HG03097 (cell line): ENCODE measurements around the gene SLC39A3.

ENCODE experiments used
- ATAC-seq: cut with Tn5 transposase; IDR thresholded peaks from one replicate; pipeline ENCODE4 v1.9.1; 2021; ENCODE audit not compliant: unreplicated experiment, low FRiP score

SLC39A3 gene

DNA sequence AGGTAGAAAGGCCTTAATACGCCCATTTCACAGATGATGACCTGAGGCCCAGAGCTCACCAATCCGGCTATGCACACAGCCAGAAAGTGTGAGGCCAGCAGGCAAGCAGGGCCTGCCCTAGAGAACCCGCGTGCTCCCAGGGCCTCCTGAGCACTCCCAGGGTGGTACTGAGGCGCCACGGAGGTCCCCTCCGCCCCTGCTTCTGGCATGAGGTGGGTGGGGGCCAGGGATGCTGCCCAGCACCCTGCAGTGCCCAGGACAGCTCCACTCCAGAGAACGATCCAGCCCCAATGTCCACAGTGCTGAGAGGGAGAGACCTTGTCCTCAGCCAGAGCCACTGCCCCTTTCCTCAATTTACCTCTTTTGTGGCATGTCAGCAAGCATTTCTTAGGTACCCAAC lies 29.4 kb upstream of the SLC39A3 start:
- ATAC-seq = no peak

DNA sequence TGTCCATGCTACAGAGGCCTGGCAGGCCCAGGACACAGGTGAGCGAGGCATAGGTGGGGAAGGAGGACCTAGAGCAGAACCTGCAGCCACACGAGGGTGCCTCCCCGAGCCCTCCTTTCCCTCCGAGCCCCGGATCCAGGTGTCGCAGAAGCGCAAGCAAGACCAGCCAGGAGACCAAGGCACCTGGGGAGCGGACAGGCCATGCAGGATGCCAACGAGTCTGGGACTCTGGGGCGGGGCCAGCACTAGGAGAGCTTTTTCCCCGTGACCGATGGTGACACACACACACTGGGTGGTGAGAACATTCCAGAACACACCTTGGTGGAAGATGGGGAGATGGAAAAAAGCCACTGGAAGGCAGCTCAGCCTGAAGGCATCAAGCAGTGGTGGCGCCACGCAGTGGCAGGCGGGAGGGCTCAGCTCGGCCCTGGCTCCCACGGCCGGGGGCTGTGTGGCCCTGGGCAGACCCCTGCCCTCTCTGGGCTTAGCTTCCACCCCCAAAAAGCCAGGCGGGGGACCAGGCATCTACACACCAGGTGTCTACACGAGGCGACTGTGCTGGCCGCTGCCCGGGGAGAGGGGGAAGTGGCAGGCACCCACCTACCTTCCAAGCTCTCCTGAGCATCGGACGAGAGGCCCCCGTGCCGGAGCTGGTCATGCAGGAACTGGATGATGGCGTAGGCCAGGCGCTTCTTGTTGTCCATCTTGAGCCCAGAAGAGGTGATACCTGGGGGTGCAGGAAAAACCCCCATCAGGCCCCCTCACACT lies 28.7 kb upstream of the SLC39A3 start:
- no peak for ATAC-seq

DNA sequence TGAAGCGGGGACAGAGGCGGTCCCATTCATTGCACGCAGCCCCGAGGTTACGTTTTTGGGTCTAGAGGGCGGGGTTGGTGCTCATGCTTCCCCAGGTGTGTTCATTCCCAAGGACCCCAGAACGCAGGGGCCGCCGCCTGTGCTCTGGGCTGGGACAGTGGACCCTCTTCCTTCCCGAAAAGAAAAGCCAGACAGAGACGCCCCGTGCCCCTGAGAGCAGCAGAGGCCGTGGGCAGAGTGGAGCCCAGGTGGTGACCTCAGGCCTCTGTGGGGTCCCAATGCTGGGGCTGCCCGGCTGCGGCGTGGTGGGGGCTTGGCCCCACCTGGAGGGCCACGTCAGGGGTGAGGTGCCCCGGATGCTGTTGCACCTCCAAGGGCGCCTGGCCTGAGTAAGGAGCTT lies 27.9 kb upstream of the SLC39A3 start:
- ATAC-seq = no peak

DNA sequence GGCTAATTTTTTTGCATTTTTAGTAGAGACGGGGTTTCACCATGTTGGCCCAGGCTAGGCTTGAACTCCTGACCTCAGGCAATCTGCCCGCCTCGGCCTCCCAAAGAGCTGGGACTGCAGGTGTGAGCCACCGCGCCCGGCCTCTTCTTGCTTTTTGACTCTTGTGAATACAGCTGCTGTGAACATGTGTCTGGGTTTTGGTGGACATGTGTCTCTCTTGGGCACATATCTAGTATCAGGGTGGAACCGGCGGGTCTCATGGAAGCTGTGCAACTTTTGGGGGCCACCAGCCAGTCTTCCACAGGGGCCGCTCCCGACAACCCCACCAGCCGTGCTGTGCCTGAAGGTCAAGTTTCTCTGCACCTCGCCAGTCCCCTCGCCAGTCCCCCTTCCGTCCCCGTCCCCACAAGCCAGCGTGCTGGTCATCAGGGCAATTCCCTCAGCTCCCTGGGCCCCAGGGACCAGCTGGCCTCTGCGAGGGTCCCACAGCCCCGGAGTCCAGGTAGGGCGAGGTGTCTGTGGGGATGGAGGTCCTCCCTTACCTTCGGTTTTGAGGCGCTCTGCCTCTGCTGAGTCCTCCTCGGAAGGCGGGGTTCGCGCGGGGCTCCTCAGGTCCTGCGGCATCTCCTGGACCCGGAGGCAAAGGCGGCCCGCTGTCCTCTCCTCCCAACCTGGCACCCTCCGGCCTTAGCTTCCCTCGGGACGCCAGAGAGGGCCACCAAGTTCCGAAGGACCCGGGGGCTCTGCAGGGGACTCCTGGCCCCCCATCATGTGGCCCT lies 27.0 kb upstream of the SLC39A3 start:
- no peak for ATAC-seq

DNA sequence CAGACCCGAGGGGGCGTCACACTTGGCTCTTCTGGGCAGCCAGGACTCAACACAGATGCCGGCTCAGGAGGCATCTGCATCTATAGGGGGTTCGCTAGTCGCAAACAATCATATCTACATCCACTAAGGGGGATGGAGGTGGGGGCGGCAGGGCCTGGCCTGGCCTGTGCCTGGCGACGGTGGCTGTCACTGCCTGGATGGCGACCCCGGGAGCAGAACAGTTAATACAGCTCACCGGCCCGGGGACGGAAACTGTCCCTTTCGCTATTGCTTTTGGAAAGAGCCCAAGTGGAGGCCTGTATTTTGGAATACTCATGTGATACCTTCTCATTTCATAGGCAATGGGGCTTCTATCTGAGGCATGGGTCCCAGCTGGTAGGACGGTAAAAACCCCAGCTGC lies 25.6 kb upstream of the SLC39A3 start:
- ATAC-seq = no peak

DNA sequence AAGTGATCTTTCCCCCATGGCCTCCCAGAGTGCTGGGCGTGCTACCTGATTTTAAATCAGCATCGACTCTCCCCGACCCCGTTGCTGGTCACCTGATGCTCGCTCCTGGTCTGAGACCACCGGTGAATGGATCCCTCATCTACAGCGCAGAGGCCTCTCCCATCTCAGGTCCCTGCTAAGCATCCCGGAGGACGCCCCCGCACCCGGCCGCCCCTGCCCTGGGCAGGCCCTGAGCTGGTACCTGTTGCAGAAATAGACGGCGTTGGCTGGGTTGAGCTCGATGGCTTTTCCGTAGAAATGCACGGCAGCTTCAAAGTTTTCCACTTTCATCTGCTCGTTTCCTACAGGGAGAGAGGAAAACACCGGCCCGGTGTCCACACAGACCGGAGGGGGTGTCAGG lies 25.1 kb upstream of the SLC39A3 start:
- ATAC-seq = no peak

DNA sequence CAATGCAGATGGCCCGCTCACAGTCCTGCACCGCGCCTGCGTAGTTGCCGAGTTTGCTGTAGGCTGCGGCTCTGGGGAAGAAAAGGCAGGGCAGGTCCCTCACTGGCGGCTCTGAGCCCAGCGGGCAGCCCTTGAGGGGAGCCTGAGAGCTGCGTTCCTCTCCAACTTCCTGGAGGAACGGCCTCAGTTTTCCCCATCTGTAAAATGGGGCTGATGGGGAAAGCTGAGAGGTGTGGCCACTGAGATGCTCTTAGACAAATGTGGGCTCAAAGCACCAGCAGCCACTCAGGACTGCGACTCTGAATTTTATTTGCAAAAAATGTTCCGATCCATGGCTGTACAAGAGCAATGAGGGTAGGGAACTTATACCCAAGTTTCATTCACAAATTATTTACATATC lies 23.9 kb upstream of the SLC39A3 start:
- ATAC-seq = no peak

DNA sequence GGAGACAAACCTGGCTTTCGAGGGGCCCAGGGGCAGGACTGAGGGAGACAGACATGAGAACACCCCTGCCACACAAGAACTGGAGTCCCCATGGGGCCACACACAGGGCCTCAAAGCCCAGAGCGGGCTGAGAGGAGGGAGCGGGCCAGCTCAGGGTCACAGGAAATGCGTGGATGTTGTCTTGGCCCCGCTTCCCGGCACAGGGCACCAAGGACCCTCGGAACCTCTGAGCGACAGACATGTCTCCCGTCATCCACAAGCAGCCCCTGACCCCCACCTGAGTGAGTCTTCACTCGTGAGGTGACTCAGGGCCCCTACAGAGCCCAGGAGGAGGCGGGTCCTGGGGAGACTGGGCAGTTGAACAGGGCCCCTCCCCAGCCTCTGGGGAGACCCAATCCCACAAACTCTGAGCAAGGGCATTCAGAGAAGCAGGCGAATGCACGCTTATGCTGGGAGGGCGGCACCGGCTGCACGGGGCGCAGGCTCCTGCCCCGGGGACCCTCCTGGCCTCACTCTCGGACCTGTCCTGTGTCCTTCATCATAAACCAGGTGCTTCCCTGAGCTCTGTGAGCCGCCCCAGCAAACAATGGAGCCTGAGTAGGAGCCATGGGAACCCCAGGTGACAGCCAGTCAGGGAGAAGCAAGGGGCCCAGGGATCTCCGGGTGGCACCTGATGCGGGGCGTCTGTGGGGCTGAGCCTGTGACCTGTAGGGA lies 23.1 kb upstream of the SLC39A3 start:
- ATAC-seq = no peak

DNA sequence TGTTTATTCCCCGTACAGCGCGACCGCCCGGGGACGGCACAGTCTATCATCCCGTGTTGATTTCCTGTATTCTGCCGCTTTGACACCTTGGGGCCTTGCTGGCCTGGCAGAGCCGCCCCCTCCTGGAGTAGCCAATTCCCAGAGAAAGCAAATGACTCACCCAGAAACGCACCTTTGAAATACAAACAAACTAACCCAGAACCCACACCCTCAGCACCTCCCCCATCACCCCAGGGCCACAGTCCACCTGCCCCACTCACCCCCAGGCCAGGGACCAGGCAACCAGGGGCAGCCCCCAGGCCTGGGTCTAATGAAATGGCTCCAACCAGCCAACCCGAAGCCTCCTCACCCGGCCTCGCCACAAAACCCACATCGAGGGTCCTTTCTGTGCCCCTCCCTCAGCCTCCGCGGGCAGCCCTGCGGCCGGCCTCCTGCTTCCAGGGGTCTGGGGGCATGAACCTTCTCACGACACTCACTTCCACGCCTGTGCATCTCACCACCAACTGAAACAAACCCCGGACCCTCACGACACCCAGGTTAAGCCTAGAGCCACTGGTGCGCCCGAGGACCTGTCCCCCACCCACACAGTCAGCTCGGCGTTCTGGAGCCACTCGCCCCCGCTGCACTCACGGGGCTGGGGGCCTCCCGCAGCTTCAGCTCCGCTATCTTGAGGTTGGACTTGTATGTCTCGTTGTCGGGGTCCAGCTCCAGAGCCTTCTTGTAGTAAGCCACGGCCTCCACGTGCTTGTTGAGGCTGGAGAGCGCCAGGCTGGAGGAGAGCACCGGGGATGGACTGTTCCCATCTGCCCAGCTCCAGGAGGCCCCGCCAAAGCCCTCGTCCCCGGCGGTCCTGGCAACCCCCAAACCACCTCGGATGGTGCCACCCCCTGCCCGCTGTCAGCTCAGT lies 22.3 kb upstream of the SLC39A3 start:
- no peak for ATAC-seq

DNA sequence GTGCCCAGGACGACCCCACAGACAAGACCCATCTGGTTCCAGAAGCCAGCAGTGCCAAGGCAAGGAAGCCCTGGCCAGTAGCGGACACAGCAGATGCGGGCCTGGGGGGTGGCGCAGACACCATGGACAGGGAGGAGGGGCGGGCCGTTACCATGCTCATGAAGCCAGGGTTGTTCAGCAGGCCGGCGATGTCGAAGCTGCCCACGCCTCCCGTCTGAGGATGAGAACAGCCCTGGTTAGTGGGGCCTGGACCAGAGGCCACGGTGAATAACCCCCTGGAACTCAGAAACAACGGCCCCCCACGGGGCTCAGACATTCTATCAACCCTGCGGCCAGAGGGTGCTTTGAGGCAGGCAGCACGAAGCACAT lies 21.5 kb upstream of the SLC39A3 start:
- no peak for ATAC-seq

DNA sequence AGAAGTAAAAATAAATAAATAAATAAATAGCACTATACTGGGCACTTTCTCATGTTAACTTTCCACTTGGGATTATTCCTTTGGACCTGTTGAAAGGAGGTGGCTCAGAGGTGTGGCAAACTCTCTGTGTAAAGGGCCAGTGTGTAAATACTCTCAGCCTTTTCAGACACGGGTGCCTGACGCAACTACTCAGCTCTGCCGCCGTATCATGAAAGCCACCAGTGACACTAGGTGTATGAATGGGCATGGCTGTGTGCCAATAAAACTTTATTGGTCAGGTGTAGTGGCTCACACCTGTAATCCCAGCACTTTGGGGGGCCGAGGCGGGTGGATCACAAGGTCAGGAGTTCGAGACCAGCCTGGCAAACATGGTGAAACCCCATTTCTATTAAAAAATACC lies 20.1 kb upstream of the SLC39A3 start:
- no peak for ATAC-seq

DNA sequence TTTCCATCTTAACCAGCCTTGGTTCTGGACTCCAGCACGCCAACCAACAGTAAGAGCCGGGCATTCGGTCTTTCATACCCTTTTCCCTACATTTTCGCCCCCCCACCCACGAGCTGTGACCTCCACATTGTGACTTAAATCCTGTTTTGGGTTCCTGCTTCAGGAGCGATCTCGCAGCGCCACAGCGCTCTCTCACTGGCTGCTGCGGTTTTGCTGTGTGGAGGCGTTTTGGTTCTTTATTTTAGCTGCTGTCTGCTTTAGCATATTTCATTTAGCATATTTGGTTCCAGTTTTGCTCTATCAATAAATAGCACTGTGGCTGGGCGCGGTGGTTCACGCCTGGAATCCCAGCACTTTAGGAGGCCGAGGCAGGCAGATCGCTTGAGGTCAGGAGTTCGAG lies 19.5 kb upstream of the SLC39A3 start:
- no peak for ATAC-seq

DNA sequence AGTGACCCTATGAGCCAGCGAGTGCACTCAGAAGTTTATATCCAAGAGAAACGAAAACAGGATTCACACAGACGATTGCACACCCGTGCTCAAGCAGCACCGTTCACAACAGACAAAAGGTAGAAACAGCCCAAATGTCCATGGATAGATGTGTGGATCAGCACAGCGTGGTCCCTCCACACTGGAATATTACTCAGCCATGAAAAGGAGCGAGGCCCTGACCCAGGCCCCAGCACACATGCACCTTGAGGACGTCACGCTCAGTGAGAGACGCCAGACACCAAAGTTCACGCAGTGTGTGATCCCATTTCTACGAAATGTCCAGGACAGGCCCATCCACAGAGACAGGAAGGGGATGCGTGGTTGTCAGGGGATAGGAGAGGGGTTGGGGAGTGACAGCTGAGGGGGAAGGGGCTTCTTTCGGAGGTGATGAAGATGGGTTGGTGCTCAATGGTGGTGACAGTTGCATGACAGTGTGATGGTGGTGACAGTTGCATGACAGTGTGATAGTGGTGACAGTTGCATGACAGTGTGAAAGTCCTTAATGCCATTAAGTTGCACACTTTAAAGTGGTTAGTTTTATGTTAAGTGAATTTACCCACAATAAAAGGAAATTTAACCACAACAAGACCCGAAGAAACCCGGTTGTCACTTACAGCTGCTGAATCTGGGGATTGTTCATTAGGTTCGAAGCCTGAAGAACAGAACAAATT lies 18.9 kb upstream of the SLC39A3 start:
- ATAC-seq = no peak

DNA sequence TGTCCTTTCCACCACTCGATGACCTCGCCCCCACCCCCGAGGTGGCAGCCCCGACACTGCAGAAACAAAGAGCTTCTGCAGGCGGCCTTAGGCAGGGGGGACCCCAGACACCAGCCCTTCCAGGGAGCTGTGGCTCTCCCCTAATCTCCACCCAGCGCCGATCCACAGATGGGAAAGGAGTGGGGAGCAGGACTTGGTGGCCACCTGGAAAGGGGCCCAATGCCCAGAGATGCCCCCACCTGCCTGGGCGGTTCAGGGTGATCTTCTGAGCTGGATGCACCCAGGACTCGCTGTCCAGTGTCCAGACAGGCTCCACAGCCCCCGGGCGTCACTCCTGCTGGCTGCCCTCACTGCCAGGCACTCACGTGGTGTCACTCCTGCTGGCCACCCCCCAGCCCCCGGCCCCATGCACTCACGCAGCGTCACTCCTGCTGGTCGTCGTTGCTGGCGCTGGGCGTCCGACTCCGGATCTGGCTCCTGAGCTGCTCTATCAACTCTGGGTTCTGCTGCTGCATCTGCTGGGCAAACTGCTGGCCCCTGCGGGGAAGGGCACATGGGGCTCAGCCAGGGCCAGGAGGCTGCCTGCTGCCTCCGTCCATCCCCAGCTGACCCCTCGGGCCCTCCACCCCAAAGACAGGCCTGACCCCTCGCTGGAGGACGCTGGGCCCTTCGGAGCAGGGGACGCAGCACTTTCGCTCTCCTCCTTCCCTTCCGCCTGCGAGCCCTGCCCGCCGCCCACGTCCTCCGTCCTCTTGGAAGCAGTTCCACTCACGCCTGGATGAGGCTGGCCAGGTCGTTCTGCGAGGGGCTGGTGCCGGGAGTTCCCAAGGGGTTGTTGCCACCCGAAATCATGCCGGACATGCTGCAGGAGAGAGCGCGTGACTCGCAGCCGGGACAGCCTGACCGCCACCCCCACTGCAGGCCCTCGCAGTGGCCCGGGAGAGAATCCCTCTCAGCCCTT lies 17.4 kb upstream of the SLC39A3 start:
- no peak for ATAC-seq

DNA sequence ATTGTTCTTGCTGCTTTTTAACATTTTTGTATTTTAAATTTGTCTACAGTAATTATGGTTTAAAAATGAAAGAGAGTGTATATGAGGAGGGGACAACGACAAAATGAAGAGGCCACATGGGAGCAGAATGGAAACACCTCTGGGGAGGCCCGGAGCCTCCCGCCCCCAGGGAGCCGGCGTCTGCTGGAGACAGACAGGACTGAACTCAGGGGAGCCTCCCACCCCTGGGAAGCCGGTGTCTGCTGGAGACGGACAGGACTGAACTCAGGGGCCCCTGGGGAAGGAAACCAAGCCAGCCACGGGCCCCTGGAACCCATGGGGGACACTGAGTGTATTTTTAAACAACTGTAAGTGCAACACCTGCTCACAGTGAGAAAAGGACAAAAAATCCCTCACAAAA lies 16.7 kb upstream of the SLC39A3 start:
- no peak for ATAC-seq

DNA sequence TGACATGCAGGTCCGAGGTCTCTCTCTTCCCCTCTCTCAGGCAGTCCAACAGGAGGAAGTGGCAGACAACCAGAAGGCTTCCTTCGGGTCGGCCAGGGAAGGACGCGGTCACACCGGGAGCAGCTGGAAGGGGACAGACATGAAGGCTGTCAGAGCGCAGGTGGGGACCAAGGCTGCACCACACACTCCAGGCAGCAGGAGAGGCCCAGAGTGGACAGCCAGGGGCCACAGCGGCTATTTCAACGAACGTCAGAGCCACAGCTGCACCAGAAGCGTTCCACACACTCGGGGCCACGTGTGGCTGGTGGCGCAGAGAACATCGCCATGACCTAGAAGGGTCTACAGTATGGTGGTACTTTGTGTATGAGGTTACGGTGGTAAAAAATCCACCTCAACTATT lies 16.0 kb upstream of the SLC39A3 start:
- no peak for ATAC-seq

DNA sequence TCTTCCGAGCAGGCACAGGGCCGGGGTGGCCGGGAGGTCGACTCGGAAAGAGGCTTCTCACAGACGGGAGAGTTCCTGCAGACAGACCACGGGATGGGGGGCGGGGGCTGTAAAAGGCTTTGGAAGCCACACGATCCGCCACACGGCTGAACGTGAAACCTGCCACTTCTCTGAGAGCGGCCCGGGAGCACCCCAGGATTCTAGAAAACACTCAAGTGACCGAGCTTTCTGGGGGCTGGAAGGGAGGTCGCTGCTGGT lies 15.6 kb upstream of the SLC39A3 start:
- ATAC-seq = no peak

DNA sequence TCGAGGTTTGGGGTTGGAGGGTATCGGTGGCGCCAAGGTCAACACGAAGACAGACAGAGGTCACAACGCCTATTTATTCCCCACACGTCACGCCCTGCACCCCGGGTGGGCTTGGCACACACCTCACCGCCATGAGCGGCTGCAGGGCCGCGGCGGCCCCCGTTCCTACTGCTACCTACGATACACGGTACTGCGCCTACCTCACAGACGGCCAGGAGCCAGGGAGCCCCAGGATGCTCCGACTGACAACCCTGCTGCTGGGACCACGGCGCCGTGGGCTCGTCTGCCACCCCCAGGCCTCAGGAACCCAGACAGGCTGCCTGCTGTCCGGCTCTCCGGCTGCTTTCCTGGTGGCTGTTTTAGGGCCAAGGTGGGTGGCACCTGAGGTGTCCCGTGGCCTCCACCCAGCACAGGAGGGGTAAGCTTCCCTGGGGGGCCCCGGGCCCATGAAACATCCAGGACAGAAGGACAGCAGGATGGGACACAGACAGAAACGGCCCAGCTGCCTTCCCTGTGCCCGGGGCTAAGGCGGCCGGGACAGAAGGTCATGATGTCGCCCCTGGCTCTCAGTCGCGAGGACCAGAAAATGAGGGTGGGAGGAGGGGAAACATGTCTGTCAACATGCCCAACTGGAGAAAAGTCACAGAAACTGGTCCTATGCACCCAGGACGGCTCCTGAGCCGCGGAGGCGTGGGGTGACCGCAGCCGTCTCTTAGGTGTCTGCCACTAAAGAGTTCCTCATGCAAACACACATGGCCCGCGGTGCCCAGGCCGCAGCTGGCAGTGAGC lies 15.0 kb upstream of the SLC39A3 start:
- no peak for ATAC-seq
